Gastroesophageal sphincter (tissue), 3 donors: Measurements from ENCODE around the gene XYLT1.

Experiments used
- CTCF ChIP-seq, 4 experiments: fragments of 200-600 bp in 2 of 4; fragments of 450-650 bp in 2 of 4; sonication (generic) in 1 of 4; IDR thresholded peaks; one replicate each; pipeline ENCODE4 v1.5.1; 2017 to 2019; ENCODE audit warnings: antibody characterized with exemption in 4 of 4, mild to moderate bottlenecking in 2 of 4, moderate library complexity in 2 of 4
- POLR2A ChIP-seq, 2 donors: fragments of 450-650 bp; IDR thresholded peaks; one replicate each; pipeline ENCODE4 v1.6.1; 2017; ENCODE audit warnings: antibody characterized with exemption in 2 of 2, mild to moderate bottlenecking in 2 of 2, moderate library complexity in 1 of 2
- POLR2AphosphoS5 ChIP-seq: sonication (generic); formaldehyde crosslinking; IDR thresholded peaks from one replicate; pipeline ENCODE4 v1.6.1; 2017; ENCODE audit warnings: antibody characterized with exemption

DNA sequence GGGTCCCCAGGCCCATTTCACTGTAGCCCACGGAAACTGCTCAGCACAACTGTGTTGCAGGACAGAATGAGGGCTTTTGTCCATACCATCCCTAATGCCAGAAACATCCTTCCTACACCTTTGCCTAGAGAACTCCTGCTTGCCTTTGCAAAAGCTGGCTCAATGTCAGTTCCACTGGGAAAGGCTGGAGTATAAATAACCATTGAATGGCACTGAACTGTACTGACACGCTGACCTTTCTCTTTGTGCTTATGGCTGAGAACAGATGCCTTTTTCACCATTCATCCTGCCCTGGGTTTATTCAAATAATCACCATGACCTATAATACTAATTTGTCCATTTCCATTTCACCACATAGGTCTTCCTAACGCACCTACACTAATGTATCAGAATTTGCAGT, 300.3 kb downstream of the XYLT1 start:
- TF ChIP-seq CTCF (IDR thresholded peaks at IDR 0.05) (no peak), POLR2AphosphoS5 (no peak), POLR2A (IDR thresholded peaks at IDR 0.05) (no peak)
